GM13977 (cell line): Measurements from ENCODE around the gene ARHGAP15.

Experiments
- DNase-seq: peaks from one replicate; pipeline ENCODE4 v3.0.0; 2012; ENCODE audit warnings: low spot score
- CTCF ChIP-seq: IDR thresholded peaks from 2 replicates; pipeline ENCODE4 v1.5.1; 2012; ENCODE audit warnings: mild to moderate bottlenecking, control low read depth; ENCODE audit not compliant: insufficient read depth; ENCODE audit errors: extremely low read depth, missing control alignments
- in situ Hi-C: fragments of 300-500 bp; cut with MboI; formaldehyde crosslinking; loops from one replicate; pipeline ENCODE4 v1.12.0; 2022; ENCODE audit warnings: low sequenced_read_pairs, low pct_unique_long_range_greater_than_20kb, mixed read lengths, inconsistent platforms; ENCODE audit not compliant: unreplicated experiment

The ARHGAP15 gene

GRCh38 chr2:143652692-143653091 lies 523.5 kb downstream of the ARHGAP15 start:
- TF ChIP-seq CTCF = no peak
- no peak for DNase-seq
- in situ Hi-C loops = no loop called here

- DNase-seq = no peak
- TF ChIP-seq CTCF = no peak
- in situ Hi-C loops = no loop called here
Measured at GRCh38 chr2:143668234-143668633, 539.0 kb downstream of the ARHGAP15 start.

GRCh38 chr2:143674051-143674450 lies 544.8 kb downstream of the ARHGAP15 start:
- in situ Hi-C loops = no loop called here
- no peak for DNase-seq
- no peak for TF ChIP-seq CTCF

GRCh38 chr2:143675021-143675420 lies 545.8 kb downstream of the ARHGAP15 start:
- in situ Hi-C loops = no loop called here
- no peak for DNase-seq
- no peak for TF ChIP-seq CTCF

GRCh38 chr2:143679617-143680016 lies 550.4 kb downstream of the ARHGAP15 start:
- no peak for TF ChIP-seq CTCF
- no peak for DNase-seq
- in situ Hi-C loops = no loop called here

- no peak for DNase-seq
- in situ Hi-C loops = no loop called here
- no peak for TF ChIP-seq CTCF
Measured at GRCh38 chr2:143680885-143681405, 551.7 kb downstream of the ARHGAP15 start.
